ENCODE measurements around the gene IRAK1. TPM values are rescaled to one million over a fixed set of nuclear protein-coding genes. Genes with fewer than 3 reads are reported as not detected.

Gene IRAK1
- polyA plus RNA-seq, 1 donor from 2014 or later, result 6.8 TPM

DNA sequence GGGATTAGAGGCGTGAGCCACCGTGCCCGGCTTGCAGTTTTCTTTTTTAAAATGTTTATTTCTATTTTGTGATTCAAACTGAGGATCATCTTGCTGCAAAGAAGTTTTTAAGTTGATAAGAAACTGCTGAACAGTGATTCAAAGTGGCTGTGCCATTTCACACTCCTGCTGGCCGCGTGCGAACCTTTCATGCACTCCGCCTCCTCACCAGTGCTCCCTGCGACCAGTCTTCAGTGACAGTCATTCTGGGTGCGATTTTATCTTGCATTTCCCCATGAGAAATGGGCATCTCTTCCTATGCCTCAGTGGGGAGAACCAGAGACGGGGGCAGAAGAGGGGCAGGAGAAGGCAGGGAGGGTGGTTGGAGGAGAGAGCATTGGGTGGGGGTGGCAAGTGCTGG, 25.7 kb downstream of the IRAK1 start:
- Histone ChIP-seq H3K79me2 (replicated peaks; ENCODE audit: insufficient read depth, low read length) (no peaks in the 10 kb centered on the region), H3K27ac (ENCODE audit: low read length) (no peak overlapping the region), H3K4me3 (ENCODE audit: low read length) (no peak overlapping the region), H3K9ac (ENCODE audit: low read length) (no peak overlapping the region), H2AFZ (ENCODE audit: low read depth, low read length) (no peak overlapping the region), H3K4me2 (ENCODE audit: low read length) (no peak overlapping the region), H3F3A (ENCODE audit: insufficient read depth, low read length, poor library complexity, severe bottlenecking) (no peaks in the 10 kb centered on the region), H3K9me3 (ENCODE audit: low read length) (no peaks in the 10 kb centered on the region), H3K9me2 (ENCODE audit: insufficient read depth, low read length) (no peaks in the 10 kb centered on the region), H3K27me3 (ENCODE audit: insufficient read depth, low read depth, low read length) (no peaks in the 10 kb centered on the region), H4K20me1 (ENCODE audit: insufficient read depth) (no peaks in the 10 kb centered on the region), H3K36me3 (ENCODE audit: insufficient read depth, low read length) (no peaks in the 10 kb centered on the region)
- TF ChIP-seq EZH2 (IDR thresholded peaks at IDR 0.05; ENCODE audit: borderline replicate concordance, insufficient read depth, low read length, poor library complexity, severe bottlenecking) (no peak), TAF1 (IDR thresholded peaks at IDR 0.05; ENCODE audit: low read depth) (no peak), SMC3 (conservative IDR thresholded peaks at IDR 0.05; ENCODE audit: poor library complexity) (no peak), MXI1 (conservative IDR thresholded peaks at IDR 0.05; ENCODE audit: poor library complexity, severe bottlenecking) (no peak), REST (IDR thresholded peaks at IDR 0.05; ENCODE audit: borderline replicate concordance) (no peak), RAD21 (conservative IDR thresholded peaks at IDR 0.05) (no peak), EP300 (conservative IDR thresholded peaks at IDR 0.05; ENCODE audit: poor library complexity, severe bottlenecking) (no peak), POLR2AphosphoS5 (IDR thresholded peaks at IDR 0.05) (no peak)
- TF ChIP-seq, protein P1, sequence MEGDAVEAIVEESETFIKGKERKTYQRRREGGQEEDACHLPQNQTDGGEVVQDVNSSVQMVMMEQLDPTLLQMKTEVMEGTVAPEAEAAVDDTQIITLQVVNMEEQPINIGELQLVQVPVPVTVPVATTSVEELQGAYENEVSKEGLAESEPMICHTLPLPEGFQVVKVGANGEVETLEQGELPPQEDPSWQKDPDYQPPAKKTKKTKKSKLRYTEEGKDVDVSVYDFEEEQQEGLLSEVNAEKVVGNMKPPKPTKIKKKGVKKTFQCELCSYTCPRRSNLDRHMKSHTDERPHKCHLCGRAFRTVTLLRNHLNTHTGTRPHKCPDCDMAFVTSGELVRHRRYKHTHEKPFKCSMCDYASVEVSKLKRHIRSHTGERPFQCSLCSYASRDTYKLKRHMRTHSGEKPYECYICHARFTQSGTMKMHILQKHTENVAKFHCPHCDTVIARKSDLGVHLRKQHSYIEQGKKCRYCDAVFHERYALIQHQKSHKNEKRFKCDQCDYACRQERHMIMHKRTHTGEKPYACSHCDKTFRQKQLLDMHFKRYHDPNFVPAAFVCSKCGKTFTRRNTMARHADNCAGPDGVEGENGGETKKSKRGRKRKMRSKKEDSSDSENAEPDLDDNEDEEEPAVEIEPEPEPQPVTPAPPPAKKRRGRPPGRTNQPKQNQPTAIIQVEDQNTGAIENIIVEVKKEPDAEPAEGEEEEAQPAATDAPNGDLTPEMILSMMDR (IDR thresholded peaks at IDR 0.05; ENCODE audit: poor library complexity, severe bottlenecking), result no peak

DNA sequence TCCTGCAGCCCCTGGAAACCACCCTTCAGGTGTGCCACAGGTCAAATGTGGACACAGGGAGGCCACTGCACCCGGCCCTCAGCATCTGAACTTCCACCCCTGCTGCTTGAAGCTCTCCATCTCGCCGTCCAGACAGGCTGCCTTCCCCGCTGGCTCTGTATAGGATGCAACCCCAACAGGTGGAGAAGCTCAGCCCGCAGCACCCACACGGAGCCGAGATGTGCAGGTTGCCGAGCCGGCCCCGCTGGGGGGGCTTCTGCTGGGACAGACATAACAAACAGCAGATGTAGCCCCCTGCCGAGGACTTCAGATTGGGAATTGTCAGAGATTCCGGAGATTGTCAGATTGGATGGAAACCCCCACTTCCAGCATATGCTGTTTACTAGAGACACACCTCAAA, 26.6 kb downstream of the IRAK1 start:
- no peak overlapping the region for H2AFZ ChIP-seq (ENCODE audit: low read depth, low read length)
- H3K4me3 ChIP-seq (ENCODE audit: low read length), result no peak overlapping the region
- TF ChIP-seq EP300 (conservative IDR thresholded peaks at IDR 0.05; ENCODE audit: poor library complexity, severe bottlenecking) (no peak), RAD21 (conservative IDR thresholded peaks at IDR 0.05) (no peak), EZH2 (IDR thresholded peaks at IDR 0.05; ENCODE audit: borderline replicate concordance, insufficient read depth, low read length, poor library complexity, severe bottlenecking) (no peak), SMC3 (conservative IDR thresholded peaks at IDR 0.05; ENCODE audit: poor library complexity) (no peak), REST (IDR thresholded peaks at IDR 0.05; ENCODE audit: borderline replicate concordance) (no peak), POLR2AphosphoS5 (IDR thresholded peaks at IDR 0.05) (no peak), MXI1 (conservative IDR thresholded peaks at IDR 0.05; ENCODE audit: poor library complexity, severe bottlenecking) (no peak), TAF1 (IDR thresholded peaks at IDR 0.05; ENCODE audit: low read depth) (no peak)
- TF ChIP-seq, protein P1 (IDR thresholded peaks at IDR 0.05; ENCODE audit: poor library complexity, severe bottlenecking), result no peak
- H3K9ac ChIP-seq (ENCODE audit: low read length), result no peak overlapping the region
- no peak overlapping the region for H3K27ac ChIP-seq (ENCODE audit: low read length)
- no peaks in the 10 kb centered on the region for H4K20me1 ChIP-seq (ENCODE audit: insufficient read depth)
- H3F3A ChIP-seq (ENCODE audit: insufficient read depth, low read length, poor library complexity, severe bottlenecking), result no peaks in the 10 kb centered on the region
- no peaks in the 10 kb centered on the region for H3K9me2 ChIP-seq (ENCODE audit: insufficient read depth, low read length)
- H3K4me2 ChIP-seq (ENCODE audit: low read length), result no peak overlapping the region
- H3K9me3 ChIP-seq (ENCODE audit: low read length), result no peaks in the 10 kb centered on the region
- H3K27me3 ChIP-seq (ENCODE audit: insufficient read depth, low read depth, low read length), result no peaks in the 10 kb centered on the region
- no peaks in the 10 kb centered on the region for H3K79me2 ChIP-seq (replicated peaks; ENCODE audit: insufficient read depth, low read length)
- H3K36me3 ChIP-seq (ENCODE audit: insufficient read depth, low read length), result no peaks in the 10 kb centered on the region
